ENCODE measurements around the gene SPOUT1. TPM values are rescaled to one million over a fixed set of nuclear protein-coding genes. Genes with fewer than 3 reads are reported as not detected.

SPOUT1 gene
- total and polyA plus RNA-seq, 2 of the 13 experiments (the other 11 are each of a cell fraction or from before 2014, with no cell fraction given), result 39.0 to 45.8 TPM

DNA sequence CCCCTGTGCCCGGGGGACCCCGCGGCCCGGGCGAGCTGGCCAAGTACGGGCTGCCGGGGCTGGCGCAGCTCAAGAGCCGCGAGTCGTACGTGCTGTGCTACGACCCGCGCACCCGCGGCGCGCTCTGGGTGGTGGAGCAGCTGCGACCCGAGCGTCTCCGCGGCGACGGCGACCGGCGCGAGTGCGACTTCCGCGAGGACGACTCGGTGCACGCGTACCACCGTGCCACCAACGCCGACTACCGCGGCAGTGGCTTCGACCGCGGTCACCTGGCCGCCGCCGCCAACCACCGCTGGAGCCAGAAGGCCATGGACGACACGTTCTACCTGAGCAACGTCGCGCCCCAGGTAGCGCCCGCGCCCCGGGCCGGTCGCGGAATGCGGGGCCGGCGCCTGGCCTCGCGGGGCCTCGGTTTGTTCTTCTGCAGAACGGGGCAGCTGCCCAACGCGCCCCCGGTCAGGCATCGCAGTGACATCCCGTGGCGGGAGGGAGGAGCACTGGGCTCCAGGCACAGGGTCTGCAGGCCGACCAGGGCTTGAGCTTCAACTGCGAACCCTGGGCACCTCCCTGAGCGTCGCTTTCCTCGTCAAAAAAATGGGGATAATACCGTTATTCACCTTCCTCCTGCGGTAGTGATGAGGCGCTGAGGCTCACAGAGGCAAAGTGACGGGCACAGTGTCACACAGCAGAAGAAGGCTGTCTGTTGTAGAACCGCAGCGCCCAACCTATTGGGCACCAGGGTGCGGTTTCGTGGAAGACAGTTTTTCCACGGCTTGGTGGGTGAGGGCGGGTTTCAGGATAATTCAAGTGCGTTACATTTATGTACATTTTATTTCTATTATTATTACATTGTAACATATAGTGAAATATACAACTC, 10.5 kb downstream of the SPOUT1 start (continued):
- TF ChIP-seq, protein P1, sequence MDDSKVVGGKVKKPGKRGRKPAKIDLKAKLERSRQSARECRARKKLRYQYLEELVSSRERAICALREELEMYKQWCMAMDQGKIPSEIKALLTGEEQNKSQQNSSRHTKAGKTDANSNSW (CRISPR knock-in tag; IDR thresholded peaks at IDR 0.05; ENCODE audit: borderline replicate concordance), result no peak
- TF ChIP-seq ZNF790 (CRISPR knock-in tag; IDR thresholded peaks at IDR 0.05; ENCODE audit: borderline replicate concordance) (peak; percentile 76; the same call in 1 of the 2 replicates), MEIS2 (CRISPR knock-in tag; IDR thresholded peaks at IDR 0.05) (peak; percentile 65; the same call in 1 of the 2 replicates), HDAC1 (CRISPR knock-in tag; IDR thresholded peaks at IDR 0.05) (peak; percentile 48; the same call in 1 of the 2 replicates), ZNF780A (CRISPR knock-in tag; IDR thresholded peaks at IDR 0.05) (no peak; the same call in 1 of the 2 replicates), ZNF501 (CRISPR knock-in tag; IDR thresholded peaks at IDR 0.05) (peak; percentile 57), MED8 (CRISPR knock-in tag; IDR thresholded peaks at IDR 0.05; ENCODE audit: insufficient replicate concordance) (peak; percentile 83), ZNF564 (CRISPR knock-in tag; IDR thresholded peaks at IDR 0.05) (peak; percentile 56; the same call in 1 of the 2 replicates), HES4 (CRISPR knock-in tag; IDR thresholded peaks at IDR 0.05; ENCODE audit: borderline replicate concordance) (peak; percentile 91), AKAP8 (CRISPR knock-in tag; IDR thresholded peaks at IDR 0.05) (peak; percentile 67; the same call in 1 of the 2 replicates), SAFB2 (CRISPR knock-in tag; IDR thresholded peaks at IDR 0.05; ENCODE audit: borderline replicate concordance, low read depth) (peak; percentile 70)
- TF ChIP-seq, protein P2, sequence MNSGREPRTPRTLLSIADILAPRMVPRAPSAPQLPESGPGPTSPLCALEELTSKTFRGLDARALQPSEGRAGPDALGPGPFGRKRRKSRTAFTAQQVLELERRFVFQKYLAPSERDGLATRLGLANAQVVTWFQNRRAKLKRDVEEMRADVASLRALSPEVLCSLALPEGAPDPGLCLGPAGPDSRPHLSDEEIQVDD (CRISPR knock-in tag; IDR thresholded peaks at IDR 0.05; ENCODE audit: borderline replicate concordance), result peak; percentile 86; the same call in 1 of the 2 replicates
- TF ChIP-seq, protein P3, sequence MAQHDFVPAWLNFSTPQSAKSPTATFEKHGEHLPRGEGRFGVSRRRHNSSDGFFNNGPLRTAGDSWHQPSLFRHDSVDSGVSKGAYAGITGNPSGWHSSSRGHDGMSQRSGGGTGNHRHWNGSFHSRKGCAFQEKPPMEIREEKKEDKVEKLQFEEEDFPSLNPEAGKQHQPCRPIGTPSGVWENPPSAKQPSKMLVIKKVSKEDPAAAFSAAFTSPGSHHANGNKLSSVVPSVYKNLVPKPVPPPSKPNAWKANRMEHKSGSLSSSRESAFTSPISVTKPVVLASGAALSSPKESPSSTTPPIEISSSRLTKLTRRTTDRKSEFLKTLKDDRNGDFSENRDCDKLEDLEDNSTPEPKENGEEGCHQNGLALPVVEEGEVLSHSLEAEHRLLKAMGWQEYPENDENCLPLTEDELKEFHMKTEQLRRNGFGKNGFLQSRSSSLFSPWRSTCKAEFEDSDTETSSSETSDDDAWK (CRISPR knock-in tag; IDR thresholded peaks at IDR 0.05), result no peak
- TF ChIP-seq, protein P4, sequence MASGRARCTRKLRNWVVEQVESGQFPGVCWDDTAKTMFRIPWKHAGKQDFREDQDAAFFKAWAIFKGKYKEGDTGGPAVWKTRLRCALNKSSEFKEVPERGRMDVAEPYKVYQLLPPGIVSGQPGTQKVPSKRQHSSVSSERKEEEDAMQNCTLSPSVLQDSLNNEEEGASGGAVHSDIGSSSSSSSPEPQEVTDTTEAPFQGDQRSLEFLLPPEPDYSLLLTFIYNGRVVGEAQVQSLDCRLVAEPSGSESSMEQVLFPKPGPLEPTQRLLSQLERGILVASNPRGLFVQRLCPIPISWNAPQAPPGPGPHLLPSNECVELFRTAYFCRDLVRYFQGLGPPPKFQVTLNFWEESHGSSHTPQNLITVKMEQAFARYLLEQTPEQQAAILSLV (CRISPR knock-in tag; IDR thresholded peaks at IDR 0.05; ENCODE audit: borderline replicate concordance), result peak; percentile 60; the same call in 1 of the 2 replicates
- TF ChIP-seq, protein P5, sequence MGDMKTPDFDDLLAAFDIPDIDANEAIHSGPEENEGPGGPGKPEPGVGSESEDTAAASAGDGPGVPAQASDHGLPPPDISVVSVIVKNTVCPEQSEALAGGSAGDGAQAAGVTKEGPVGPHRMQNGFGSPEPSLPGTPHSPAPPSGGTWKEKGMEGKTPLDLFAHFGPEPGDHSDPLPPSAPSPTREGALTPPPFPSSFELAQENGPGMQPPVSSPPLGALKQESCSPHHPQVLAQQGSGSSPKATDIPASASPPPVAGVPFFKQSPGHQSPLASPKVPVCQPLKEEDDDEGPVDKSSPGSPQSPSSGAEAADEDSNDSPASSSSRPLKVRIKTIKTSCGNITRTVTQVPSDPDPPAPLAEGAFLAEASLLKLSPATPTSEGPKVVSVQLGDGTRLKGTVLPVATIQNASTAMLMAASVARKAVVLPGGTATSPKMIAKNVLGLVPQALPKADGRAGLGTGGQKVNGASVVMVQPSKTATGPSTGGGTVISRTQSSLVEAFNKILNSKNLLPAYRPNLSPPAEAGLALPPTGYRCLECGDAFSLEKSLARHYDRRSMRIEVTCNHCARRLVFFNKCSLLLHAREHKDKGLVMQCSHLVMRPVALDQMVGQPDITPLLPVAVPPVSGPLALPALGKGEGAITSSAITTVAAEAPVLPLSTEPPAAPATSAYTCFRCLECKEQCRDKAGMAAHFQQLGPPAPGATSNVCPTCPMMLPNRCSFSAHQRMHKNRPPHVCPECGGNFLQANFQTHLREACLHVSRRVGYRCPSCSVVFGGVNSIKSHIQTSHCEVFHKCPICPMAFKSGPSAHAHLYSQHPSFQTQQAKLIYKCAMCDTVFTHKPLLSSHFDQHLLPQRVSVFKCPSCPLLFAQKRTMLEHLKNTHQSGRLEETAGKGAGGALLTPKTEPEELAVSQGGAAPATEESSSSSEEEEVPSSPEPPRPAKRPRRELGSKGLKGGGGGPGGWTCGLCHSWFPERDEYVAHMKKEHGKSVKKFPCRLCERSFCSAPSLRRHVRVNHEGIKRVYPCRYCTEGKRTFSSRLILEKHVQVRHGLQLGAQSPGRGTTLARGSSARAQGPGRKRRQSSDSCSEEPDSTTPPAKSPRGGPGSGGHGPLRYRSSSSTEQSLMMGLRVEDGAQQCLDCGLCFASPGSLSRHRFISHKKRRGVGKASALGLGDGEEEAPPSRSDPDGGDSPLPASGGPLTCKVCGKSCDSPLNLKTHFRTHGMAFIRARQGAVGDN (CRISPR knock-in tag; IDR thresholded peaks at IDR 0.05), result peak; percentile 92
- TF ChIP-seq, protein P6, sequence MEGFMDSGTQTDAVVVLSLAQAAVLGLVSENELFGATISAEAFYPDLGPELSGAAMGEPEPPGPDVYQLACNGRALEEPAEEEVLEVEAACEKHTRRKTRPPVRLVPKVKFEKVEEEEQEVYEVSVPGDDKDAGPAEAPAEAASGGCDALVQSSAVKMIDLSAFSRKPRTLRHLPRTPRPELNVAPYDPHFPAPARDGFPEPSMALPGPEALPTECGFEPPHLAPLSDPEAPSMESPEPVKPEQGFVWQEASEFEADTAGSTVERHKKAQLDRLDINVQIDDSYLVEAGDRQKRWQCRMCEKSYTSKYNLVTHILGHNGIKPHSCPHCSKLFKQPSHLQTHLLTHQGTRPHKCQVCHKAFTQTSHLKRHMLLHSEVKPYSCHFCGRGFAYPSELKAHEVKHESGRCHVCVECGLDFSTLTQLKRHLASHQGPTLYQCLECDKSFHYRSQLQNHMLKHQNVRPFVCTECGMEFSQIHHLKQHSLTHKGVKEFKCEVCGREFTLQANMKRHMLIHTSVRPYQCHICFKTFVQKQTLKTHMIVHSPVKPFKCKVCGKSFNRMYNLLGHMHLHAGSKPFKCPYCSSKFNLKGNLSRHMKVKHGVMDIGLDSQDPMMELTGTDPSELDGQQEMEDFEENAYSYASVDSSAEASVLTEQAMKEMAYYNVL (CRISPR knock-in tag; IDR thresholded peaks at IDR 0.05; ENCODE audit: borderline replicate concordance), result peak; percentile 50; the same call in 1 of the 2 replicates
